Lower leg skin (tissue), 4 donors: ENCODE data around the gene PLCH1. TPM values are rescaled to one million over a fixed set of nuclear protein-coding genes. Genes with fewer than 3 reads are reported as not detected.

Source experiments
- DNase-seq, 2 donors: peaks; one replicate each; pipeline ENCODE4 v3.0.0-alpha.2; 2019; ENCODE audit warnings: low spot score in 2 of 2
- H3K4me3 ChIP-seq: fragments of 200-600 bp; sonication (generic); 2 replicates; pipeline ENCODE4 v1.5.1; 2017; ENCODE audit warnings: mild to moderate bottlenecking, low read depth; ENCODE audit not compliant: poor library complexity, severe bottlenecking
- POLR2A ChIP-seq, 2 donors: fragments of 450-650 bp; IDR thresholded peaks; one replicate each; pipeline ENCODE4 v1.6.1; 2016 to 2017; ENCODE audit warnings: antibody characterized with exemption in 2 of 2, mild to moderate bottlenecking in 1 of 2, moderate library complexity in 1 of 2
- WGBS, 2 donors: methylation state at CpG; one replicate each; pipeline ENCODE4 v1.1.5; 2018; 5-methylcytosine and 5-hydroxymethylcytosine counted together
- intact Hi-C: fragments of 100-400 bp; cut with DNase I; formaldehyde crosslinking; loops from one replicate; pipeline ENCODE4 v1.15.0; 2023; ENCODE audit warnings: low total_unique reads
- total RNA-seq, 4 donors: library from RNA; depleted of rRNA; stranded (reverse); fragments of >200 nt; gene quantifications; one replicate each; pipeline ENCODE4 v1.1.0, GENCODE V29; 2016
- TF ChIP-seq, protein P1 (sequence below), 3 donors: fragments of 450-650 bp; IDR thresholded peaks; one replicate each; pipeline ENCODE4 v1.5.1; 2016; ENCODE audit warnings: antibody characterized with exemption in 3 of 3, mild to moderate bottlenecking in 3 of 3, moderate library complexity in 2 of 3

The PLCH1 gene
- total RNA-seq, 4 donors from 2014 or later, result 0.55 to 1.2 (median 0.79) TPM

DNA sequence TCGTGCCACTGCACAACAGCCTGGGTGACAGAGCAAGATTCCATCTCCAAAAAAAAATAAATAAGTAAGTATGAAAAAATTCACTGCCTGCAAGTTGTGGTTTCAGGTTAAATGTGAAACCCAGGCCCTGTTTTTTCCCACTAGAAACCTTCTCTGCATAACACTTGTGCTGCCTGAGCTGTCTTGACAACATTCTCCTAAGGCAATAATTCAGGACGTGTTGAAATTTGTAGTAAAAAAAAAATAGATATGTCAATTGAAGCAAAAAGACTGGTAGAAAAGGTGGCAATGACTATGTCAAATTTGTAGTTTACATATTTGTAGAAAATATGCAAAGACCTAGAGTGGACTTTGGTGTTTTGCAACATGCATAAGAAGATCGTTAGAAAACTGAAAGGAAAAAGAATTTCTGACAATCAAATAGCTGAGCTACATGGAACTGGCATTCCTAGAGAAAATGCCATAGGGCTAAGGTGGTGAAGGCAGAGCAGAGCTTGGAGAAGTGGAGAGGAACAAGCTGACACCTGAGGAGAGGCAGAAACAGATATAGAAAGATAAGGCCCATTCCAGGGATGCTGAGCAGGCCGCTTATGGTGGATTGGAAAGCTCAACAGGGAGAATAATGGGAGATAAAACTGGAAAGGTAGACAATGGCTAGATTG lies 150.2 kb downstream of the PLCH1 start:
- H3K4me3 ChIP-seq, result no peak overlapping the region
- TF ChIP-seq, protein P1, sequence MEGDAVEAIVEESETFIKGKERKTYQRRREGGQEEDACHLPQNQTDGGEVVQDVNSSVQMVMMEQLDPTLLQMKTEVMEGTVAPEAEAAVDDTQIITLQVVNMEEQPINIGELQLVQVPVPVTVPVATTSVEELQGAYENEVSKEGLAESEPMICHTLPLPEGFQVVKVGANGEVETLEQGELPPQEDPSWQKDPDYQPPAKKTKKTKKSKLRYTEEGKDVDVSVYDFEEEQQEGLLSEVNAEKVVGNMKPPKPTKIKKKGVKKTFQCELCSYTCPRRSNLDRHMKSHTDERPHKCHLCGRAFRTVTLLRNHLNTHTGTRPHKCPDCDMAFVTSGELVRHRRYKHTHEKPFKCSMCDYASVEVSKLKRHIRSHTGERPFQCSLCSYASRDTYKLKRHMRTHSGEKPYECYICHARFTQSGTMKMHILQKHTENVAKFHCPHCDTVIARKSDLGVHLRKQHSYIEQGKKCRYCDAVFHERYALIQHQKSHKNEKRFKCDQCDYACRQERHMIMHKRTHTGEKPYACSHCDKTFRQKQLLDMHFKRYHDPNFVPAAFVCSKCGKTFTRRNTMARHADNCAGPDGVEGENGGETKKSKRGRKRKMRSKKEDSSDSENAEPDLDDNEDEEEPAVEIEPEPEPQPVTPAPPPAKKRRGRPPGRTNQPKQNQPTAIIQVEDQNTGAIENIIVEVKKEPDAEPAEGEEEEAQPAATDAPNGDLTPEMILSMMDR (IDR thresholded peaks at IDR 0.05), result no peak
- TF ChIP-seq POLR2A (IDR thresholded peaks at IDR 0.05), result no peak
- intact Hi-C loops, result no loop called here
- DNase-seq, result no peak
- 50 to 52% methylated on average over 4 of the region's 4 CpGs for WGBS, 2 donors

DNA sequence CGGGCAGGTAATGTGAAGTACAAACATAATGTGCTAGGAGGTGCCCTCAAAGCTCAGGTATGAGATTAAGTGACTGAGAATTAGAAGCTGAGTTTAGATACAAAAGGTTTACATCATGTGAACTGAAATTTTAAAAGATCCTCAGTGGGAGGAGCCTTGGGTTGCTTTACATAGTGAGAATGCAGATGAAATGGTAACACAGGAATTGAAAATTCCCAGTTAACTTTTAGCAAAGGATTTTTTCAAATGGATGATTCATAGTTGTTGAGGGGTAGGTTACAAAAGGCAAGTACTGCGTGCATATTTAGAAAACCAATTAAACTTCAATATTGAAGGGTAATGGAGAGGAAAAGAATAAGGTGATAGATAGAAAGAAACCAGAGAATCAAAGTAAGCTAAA lies 157.3 kb downstream of the PLCH1 start:
- H3K4me3 ChIP-seq, result no peak overlapping the region
- 82 to 90% methylated on average over 2 of the region's 2 CpGs for WGBS, 2 donors
- TF ChIP-seq POLR2A (IDR thresholded peaks at IDR 0.05), result no peak
- TF ChIP-seq, protein P1 (IDR thresholded peaks at IDR 0.05), result no peak
- no peak for DNase-seq
- intact Hi-C loops, result no loop called here

DNA sequence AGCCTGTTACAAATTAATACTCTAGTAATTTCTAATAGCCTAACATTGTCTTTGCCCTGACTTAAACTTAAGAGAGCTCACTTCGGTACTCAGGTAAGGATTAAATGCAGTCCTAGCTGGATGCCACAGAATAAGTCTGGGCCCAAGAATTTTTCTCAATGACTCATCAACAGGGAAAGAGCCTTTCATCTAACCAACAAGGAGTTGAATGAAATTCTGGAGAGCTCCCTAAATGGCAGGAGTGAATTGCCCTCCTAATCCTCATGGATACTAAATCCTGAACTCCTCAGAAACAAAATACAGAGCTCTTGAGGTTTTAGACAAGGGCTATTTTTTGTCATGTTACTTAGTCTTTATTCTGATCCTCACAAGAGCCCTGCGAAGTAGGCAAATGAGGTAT lies 159.5 kb downstream of the PLCH1 start:
- no peak for DNase-seq
- WGBS, 2 donors, result 92 to 95% methylated on average over 2 of the region's 2 CpGs
- TF ChIP-seq, protein P1 (IDR thresholded peaks at IDR 0.05), result no peak
- no peak for TF ChIP-seq POLR2A (IDR thresholded peaks at IDR 0.05)
- intact Hi-C loops, result no loop called here
- no peak overlapping the region for H3K4me3 ChIP-seq

DNA sequence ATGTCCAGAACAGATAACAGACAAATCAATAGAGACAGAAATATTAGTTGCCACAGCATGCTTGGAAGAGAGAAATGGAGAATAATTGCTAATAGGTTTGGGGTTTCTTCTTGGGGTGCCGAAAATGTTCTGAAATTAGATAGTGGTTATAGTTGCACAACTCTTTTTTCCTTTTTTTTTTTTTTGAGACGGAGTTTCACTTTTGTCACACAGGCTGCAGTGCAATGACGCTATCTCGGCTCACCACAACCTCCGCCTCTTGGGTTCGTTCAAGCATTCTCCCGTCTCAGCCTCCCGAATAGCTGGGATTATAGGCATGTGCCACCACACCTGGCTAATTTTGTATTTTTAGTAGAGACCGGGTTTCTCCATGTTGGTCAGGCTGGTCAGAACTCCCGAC lies 163.3 kb downstream of the PLCH1 start:
- WGBS, 2 donors, result 78 to 86% methylated on average over 10 of the region's 10 CpGs
- intact Hi-C loops, result no loop called here

DNA sequence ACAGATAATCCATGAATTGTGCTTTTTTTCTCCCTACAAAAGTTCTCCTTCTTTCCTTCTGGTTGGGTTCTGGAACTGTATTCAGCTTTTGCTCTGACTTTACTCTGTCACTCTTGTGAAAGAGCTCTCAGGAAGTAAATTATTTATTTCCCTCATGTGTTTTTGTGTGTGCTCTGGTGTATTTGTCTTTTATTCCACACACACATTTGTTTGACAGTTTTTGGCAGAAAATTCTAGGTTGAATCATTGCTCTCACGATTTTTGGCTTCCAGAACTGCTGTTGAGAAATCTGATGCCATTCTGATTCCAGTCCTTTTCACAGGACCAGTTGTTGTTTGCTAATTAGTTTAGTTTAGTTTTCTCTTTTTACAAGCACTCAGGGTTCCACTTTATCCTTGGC lies 172.8 kb downstream of the PLCH1 start:
- WGBS, 2 donors, result 14 to 15% methylated on average over 1 of the region's 1 CpG
- DNase-seq, result no peak
- intact Hi-C loops, result no loop called here
- no peak overlapping the region for H3K4me3 ChIP-seq
- TF ChIP-seq POLR2A (IDR thresholded peaks at IDR 0.05), result no peak
- TF ChIP-seq, protein P1 (IDR thresholded peaks at IDR 0.05), result no peak

More for the DNA sequence above, 163.3 kb downstream of the PLCH1 start:
- DNase-seq, result no peak
- TF ChIP-seq, protein P1 (IDR thresholded peaks at IDR 0.05), result no peak
- no peak for TF ChIP-seq POLR2A (IDR thresholded peaks at IDR 0.05)
- no peak overlapping the region for H3K4me3 ChIP-seq

DNA sequence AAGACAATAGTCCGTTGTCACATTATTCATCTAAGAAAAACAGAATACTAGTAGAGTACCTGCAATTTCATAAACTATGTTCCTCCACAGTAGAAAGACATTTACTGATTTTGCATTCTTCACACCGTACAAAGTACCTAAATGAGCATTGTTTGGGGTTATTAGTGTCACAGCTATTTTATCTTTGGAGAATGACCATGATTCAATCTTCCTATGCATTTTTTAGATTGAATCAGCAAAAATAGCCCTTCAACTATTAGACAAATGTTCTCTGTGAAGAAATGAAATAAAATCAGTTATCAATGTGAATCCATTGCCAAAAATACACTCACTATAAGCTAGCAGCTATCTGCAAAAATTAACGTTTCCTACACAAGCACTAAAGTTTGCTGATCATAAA lies 176.6 kb downstream of the PLCH1 start:
- DNase-seq, result no peak
- no peak overlapping the region for H3K4me3 ChIP-seq
- intact Hi-C loops, result no loop called here
- WGBS, 2 donors, result 90 to 93% methylated on average over 3 of the region's 3 CpGs
- no peak for TF ChIP-seq POLR2A (IDR thresholded peaks at IDR 0.05)
- TF ChIP-seq, protein P1 (IDR thresholded peaks at IDR 0.05), result no peak
